OCI-LY7 (cell line): Measurements from ENCODE around the gene NDUFB10. TPM values are rescaled to one million over a fixed set of nuclear protein-coding genes. Genes with fewer than 3 reads are reported as not detected.
A peak's percentile ranks its signal among the peaks of the same experiment; 100 is the strongest.

ENCODE experiments used
- BruUV-seq: library from RNA; stranded (reverse); fragments of 400-500 nt; replicated peaks from 2 replicates; lab custom pipeline; 2021; lab: Mats Ljungman, UMichigan
- CTCF ChIA-PET: fragments of 300-600 bp; sonication (Branson Sonifier 250); formaldehyde crosslinking; loops from one replicate; lab custom pipeline; 2022; ENCODE audit warnings: antibody characterized with exemption; ENCODE audit not compliant: unreplicated experiment; lab: Charles Lee
- POLR2A ChIA-PET: fragments of 300-600 bp; sonication (Branson Sonifier 250); formaldehyde crosslinking; loops from one replicate; lab custom pipeline; 2022; ENCODE audit warnings: antibody characterized with exemption; lab: Charles Lee
- DNase-seq: peaks from one replicate; pipeline ENCODE4 v3.0.0-alpha.2; 2015; ENCODE audit warnings: low spot score
- H2AFZ ChIP-seq: fragments of 200-600 bp; sonication (generic), shearing (Covaris generic); 2 replicates; pipeline ENCODE4 v1.6.1; 2014; ENCODE audit warnings: mild to moderate bottlenecking, antibody characterized with exemption, low read length, moderate library complexity
- H3K27ac ChIP-seq: fragments of 200-600 bp; sonication (generic); 2 replicates; pipeline ENCODE4 v1.5.1; 2014; ENCODE audit warnings: mixed run types, low read depth, mild to moderate bottlenecking, moderate library complexity, low read length, inconsistent platforms; ENCODE audit not compliant: poor library complexity, severe bottlenecking
- H3K36me3 ChIP-seq: fragments of 200-600 bp; sonication (generic); 2 replicates; pipeline ENCODE4 v1.6.1; 2014; ENCODE audit warnings: mild to moderate bottlenecking, antibody characterized with exemption, low read length, moderate library complexity, mixed read lengths; ENCODE audit not compliant: insufficient read depth
- H3K4me1 ChIP-seq: fragments of 200-600 bp; sonication (generic); 2 replicates; pipeline ENCODE4 v1.5.1; 2014; ENCODE audit warnings: mild to moderate bottlenecking, low read length; ENCODE audit not compliant: insufficient read depth, poor library complexity, severe bottlenecking
- H3K4me2 ChIP-seq: fragments of 200-600 bp; sonication (generic); 2 replicates; pipeline ENCODE4 v1.6.1; 2014; ENCODE audit warnings: mild to moderate bottlenecking, low read length
- H3K4me3 ChIP-seq: fragments of 200-600 bp; sonication (generic); 2 replicates; pipeline ENCODE4 v1.5.1; 2014; ENCODE audit warnings: mild to moderate bottlenecking, low read depth, low read length; ENCODE audit not compliant: poor library complexity, severe bottlenecking
- H3K79me2 ChIP-seq: fragments of 200-600 bp; sonication (generic); 2 replicates; pipeline ENCODE4 v1.6.1; 2016; ENCODE audit warnings: low read depth, mild to moderate bottlenecking, low read length, moderate library complexity, mixed read lengths; ENCODE audit not compliant: insufficient read depth
- H3K9me2 ChIP-seq: fragments of 200-600 bp; sonication (generic); 2 replicates; pipeline ENCODE4 v1.6.1; 2016; ENCODE audit warnings: mild to moderate bottlenecking, low read length, mixed read lengths; ENCODE audit not compliant: insufficient read depth
- H3K9me3 ChIP-seq: fragments of 200-600 bp; sonication (generic); 2 replicates; pipeline ENCODE4 v1.6.1; 2014; ENCODE audit warnings: mild to moderate bottlenecking, mixed run types, low read length, mixed read lengths
- H4K20me1 ChIP-seq: fragments of 200-600 bp; sonication (generic); 2 replicates; pipeline ENCODE4 v1.6.1; 2014; ENCODE audit warnings: mild to moderate bottlenecking, antibody characterized with exemption, low read length, moderate library complexity, mixed read lengths; ENCODE audit not compliant: insufficient read depth
- EZH2phosphoT487 ChIP-seq: fragments of 200-600 bp; sonication (generic); IDR thresholded peaks from 2 replicates; pipeline ENCODE4 v1.6.1; 2018; ENCODE audit warnings: low read depth, borderline replicate concordance, mild to moderate bottlenecking, mixed run types, antibody characterized with exemption, low read length, moderate library complexity, mixed read lengths
- intact Hi-C: fragments of 100-400 bp; cut with micrococcal nuclease; formaldehyde crosslinking; loops from one replicate; pipeline ENCODE4 v1.10.0; 2022; ENCODE audit not compliant: unreplicated experiment
- total RNA-seq, 2 experiments: library from RNA; depleted of rRNA in 1 of 2; stranded (reverse); fragments of >200 nt in 1 of 2; shearing (Covaris generic) in 1 of 2; gene quantifications; 2 replicates each; pipeline ENCODE4 v1.2.3, GENCODE V29; 2014 to 2022
- TF ChIP-seq, protein P1 (sequence below): fragments of 200-600 bp; sonication (generic); conservative IDR thresholded peaks from 2 replicates; pipeline ENCODE4 v1.5.1; 2014; ENCODE audit warnings: mild to moderate bottlenecking, antibody characterized with exemption, low read length, moderate library complexity, mixed read lengths

NDUFB10 gene
- total RNA-seq, 2 experiments from 2014 or later = 201 to 240 TPM

DNA sequence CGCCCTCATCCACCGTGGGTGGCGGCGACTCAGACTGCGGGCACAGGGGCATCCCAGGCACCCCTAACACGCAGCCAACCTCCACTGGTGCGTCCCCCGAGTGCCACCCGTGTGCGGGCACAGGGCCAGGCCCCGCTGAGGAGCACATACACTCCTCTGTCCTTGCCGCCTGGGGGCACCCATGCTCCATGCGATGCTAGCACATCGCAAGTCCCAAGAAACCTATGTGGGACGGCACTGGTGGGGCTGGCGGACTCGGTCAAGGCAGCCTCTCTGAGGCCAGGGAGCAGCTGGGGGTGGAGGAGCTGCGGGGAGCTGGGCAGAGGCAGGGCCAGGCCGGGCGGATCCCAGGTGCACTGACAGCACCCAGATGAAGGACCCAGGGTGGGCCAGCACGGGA is 46.3 kb downstream of the NDUFB10 start:
- no peak for DNase-seq
- POLR2A ChIA-PET = no interaction called here

GRCh38 chr16:2006317-2006716 is 47.0 kb downstream of the NDUFB10 start:
- Histone ChIP-seq H3K9me3 (no peaks in the 10 kb centered on the region), H3K4me1 (peaks cover 36% of the 10 kb centered on the region), H4K20me1 (peaks cover 10% of the 10 kb centered on the region), H3K9me2 (no peaks in the 10 kb centered on the region), H3K4me3 (no peak overlapping the region), H3K4me2 (no peak overlapping the region), H3K27ac (no peak overlapping the region), H2AFZ (no peak overlapping the region), H3K36me3 (peaks cover 39% of the 10 kb centered on the region), H3K79me2 (peaks cover 42% of the 10 kb centered on the region)
- intact Hi-C loops = no loop called here
- ChIA-PET POLR2A (no interaction called here), CTCF (no interaction called here)
- no peak for DNase-seq
- no TSS peak for BruUV-seq
- TF ChIP-seq, protein P1, sequence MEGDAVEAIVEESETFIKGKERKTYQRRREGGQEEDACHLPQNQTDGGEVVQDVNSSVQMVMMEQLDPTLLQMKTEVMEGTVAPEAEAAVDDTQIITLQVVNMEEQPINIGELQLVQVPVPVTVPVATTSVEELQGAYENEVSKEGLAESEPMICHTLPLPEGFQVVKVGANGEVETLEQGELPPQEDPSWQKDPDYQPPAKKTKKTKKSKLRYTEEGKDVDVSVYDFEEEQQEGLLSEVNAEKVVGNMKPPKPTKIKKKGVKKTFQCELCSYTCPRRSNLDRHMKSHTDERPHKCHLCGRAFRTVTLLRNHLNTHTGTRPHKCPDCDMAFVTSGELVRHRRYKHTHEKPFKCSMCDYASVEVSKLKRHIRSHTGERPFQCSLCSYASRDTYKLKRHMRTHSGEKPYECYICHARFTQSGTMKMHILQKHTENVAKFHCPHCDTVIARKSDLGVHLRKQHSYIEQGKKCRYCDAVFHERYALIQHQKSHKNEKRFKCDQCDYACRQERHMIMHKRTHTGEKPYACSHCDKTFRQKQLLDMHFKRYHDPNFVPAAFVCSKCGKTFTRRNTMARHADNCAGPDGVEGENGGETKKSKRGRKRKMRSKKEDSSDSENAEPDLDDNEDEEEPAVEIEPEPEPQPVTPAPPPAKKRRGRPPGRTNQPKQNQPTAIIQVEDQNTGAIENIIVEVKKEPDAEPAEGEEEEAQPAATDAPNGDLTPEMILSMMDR = no peak
- TF ChIP-seq EZH2phosphoT487 = no peak

More for the DNA sequence above, 46.3 kb downstream of the NDUFB10 start:
- H3K9me3 ChIP-seq = no peaks in the 10 kb centered on the region
- CTCF ChIA-PET = no interaction called here
- no peak overlapping the region for H2AFZ ChIP-seq
- H3K36me3 ChIP-seq = peaks cover 46% of the 10 kb centered on the region
- peaks cover 10% of the 10 kb centered on the region for H4K20me1 ChIP-seq
- TF ChIP-seq, protein P1 = no peak
- no peak for TF ChIP-seq EZH2phosphoT487
- H3K4me3 ChIP-seq = no peak overlapping the region
- H3K4me1 ChIP-seq = peaks cover 33% of the 10 kb centered on the region
- no TSS peak for BruUV-seq
- intact Hi-C loops = no loop called here
- no peaks in the 10 kb centered on the region for H3K9me2 ChIP-seq
- H3K27ac ChIP-seq = no peak overlapping the region
- peaks cover 41% of the 10 kb centered on the region for H3K79me2 ChIP-seq
- H3K4me2 ChIP-seq = no peak overlapping the region

DNA sequence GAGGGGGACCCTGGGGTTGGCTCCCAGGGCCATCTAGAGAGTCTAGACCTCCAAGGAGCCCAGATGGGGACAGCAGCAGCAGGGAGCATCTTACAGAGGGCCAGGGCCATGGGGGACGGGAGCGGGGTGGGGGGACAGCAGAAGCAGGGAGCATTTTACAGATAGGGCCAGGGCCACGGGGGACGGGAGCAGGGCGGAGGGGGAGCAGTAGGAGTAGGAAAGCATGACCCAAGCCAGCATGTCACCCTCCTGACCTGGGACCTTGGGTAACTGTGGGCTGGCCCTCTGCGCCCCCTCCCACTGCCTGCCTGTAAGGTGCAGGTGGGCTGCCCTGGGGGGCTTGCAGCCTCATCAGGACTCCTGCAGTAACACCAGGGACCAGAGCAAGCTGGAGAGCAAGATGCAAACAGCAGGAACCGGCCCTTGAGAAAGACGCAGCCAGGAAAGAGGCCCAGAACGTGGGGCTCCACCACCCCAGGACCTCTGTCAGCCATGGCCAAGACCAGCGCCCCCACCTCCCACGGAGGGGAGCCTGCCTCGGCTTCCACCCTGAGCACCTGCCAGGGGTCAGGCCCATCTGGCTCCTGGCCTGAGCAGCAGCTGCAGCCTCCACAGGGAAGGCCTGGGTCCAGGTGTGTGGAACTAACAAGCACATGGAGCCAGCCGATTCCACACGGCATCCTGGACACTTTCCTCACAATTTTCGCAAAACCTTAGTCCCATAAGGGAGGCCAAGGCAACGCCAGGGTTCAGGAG is 47.9 kb downstream of the NDUFB10 start:
- Histone ChIP-seq H3K4me1 (peaks cover 36% of the 10 kb centered on the region), H4K20me1 (peaks cover 10% of the 10 kb centered on the region), H3K9me3 (no peaks in the 10 kb centered on the region), H3K36me3 (peaks cover 30% of the 10 kb centered on the region), H3K79me2 (peaks cover 42% of the 10 kb centered on the region), H3K4me3 (peak overlapping the region; percentile 93), H3K9me2 (no peaks in the 10 kb centered on the region), H2AFZ (no peak overlapping the region), H3K27ac (peak overlapping the region; percentile 62), H3K4me2 (peak overlapping the region; percentile 98)
- intact Hi-C loops = no loop called here
- BruUV-seq = no TSS peak
- ChIA-PET CTCF (no interaction called here), POLR2A (interaction anchor here (1.5 kb wide), 1 partner anchor 148 kb away, joined by 4 read pairs; the partner anchor contains the start of gene TRAF7)
- no peak for DNase-seq
- TF ChIP-seq, protein P1 = no peak
- TF ChIP-seq EZH2phosphoT487 = no peak
